HTR-8/SVneo (cell line): ENCODE results near the gene TBRG4.
A peak's percentile ranks its signal among the peaks of the same experiment; 100 is the strongest.
"Not testable (repeated sequence)": the region's sequence is repeated elsewhere in the genome, so short reads cannot be mapped to it uniquely, and the experiment has no call there.

Experiments used
- DNase-seq: peaks from one replicate; pipeline ENCODE4 v3.0.0; 2011; ENCODE audit warnings: low spot score, mixed read lengths; ENCODE audit not compliant: insufficient read length
- FAIRE-seq: peaks from 2 replicates; lab custom pipeline; 2011; peaks lifted over from hg19 to GRCh38; lab: Jason Lieb, UNC

TBRG4 gene

DNA sequence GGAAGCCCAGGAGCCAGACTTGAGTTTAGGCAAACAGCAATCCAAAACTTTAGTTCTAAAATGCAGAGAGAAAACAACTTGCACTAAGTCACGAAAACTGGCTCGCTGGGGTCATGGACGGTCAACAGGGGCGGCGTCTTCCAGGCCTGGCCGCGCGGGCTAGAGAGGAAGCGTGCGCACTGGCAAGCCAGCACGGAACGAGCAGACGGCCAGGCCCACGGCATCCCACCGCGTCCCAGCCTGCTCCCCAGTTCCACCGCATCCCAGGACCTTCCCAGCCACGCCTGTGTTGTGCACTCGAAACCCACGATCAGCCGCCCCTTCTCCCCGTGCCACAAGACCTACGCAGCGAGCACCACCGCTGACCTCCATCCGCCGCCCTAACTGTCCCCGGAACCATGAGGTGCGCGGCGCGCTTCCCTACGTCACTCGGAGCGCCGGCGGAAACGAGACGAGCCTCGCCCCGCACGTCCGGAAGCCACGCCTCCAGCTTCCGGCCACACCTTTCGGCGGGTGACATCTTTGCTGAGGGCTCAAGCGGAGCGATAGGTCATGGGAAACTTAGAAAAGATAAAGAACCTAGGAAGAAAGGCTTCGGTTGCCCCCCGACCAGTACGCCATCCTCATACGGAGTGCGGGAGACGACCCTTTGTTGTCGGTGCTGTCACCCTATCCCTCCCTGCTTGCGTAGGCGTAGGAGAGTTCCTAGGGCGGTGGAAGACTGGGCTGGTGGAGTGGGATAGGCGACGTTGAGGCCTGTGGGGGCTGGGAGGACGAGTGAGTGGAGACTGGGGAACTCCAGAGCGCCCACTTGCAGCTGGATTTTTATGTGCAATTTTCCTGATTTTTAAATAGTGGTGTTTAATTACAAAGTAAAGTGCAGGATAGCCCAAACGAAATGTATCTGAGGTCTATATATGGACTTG lies at the start of gene TBRG4:
TBRG4 (minus strand) TSS at position 400 of the 926 bp plus-strand sequence. CDS start 2,460 bp downstream, outside the sequence.
- peak; percentile 95 for FAIRE-seq
- DNase-seq, result peak; percentile 95

DNA sequence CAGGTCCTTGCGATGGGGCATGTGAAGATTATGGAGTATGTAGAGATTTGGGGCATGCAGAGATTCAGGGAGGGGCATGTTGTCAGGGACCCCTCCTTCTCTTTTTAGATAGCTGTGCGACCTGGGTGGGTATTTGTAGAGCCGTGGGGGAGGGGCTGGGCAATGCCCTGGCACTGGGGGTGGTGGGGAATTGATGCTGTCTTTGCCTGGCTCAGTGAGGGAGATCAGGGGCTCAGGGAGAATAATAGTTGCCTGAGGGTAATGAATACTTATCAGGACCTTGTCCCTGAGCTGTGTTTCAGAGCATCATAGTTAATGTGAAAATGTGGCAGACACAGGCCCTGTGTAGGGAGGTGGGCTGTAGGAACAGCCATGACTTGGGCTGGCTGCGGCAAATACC lies 49.6 kb upstream of the TBRG4 start:
- FAIRE-seq (no peak), DNase-seq (no peak)

DNA sequence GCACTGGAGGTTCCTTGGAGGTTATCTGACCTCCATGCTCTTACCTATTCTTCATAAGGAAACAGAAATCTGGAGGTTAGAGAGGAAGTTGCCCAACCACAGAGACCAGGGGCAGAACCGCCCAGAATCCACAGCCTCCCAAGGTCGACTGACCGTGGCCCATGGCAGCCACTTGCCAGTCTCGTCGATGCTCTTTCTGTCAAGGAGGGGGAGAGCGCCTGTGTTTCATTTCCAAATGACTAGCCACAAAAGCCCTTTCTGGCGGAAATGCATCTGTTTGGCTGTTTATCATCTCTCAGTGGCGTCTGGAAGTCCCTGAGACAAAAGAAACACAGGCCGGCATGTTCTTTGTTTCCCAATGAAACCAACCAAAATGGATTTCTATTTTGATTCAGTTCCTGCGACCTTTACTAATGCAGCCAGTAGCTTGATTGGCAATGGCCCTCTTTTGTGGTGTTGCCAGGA lies 49.0 kb upstream of the TBRG4 start:
- FAIRE-seq (no peak), DNase-seq (no peak)

DNA sequence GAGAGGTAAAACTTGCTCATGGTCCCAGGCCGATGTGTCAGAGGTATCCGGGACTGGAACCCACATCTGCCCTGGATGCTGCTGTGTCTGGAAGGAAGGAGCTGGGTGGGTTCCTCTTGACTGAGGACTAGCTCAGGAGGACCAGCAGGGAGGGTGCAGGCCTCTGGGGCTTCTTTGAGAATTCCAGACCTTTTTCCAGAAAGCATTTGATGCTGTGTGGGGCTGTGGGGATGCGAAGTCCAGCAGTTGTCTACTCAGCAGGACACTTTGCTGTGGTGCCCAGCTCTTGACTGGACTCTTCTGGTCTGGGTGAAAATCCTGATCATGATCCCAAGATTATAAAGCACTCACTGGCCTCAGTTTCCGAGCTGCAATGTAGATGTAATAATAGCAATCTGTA lies 47.8 kb upstream of the TBRG4 start:
- no peak for FAIRE-seq

DNA sequence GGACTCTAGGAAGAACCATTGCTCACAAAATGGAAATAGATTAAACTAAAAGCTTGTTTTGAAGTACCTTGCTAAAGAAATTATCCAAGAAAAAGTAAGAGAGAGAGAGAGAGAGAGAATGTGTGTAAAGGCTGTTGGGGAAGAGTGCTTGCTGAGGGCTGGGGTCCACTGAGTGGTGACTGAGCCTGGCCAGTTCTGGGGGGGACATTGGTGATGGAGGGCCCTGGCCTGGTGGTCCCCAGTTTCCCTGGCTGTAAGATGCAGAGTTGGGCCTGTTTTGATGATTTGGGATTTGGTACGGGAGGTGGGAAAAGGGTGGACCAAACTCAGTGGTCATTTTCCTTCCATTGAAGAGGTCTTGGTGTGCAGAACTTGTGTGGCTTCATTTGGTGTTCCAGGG lies 47.0 kb upstream of the TBRG4 start:
- no peak for DNase-seq
- no peak for FAIRE-seq

More for the DNA sequence above, 47.8 kb upstream of the TBRG4 start:
- no peak for DNase-seq

DNA sequence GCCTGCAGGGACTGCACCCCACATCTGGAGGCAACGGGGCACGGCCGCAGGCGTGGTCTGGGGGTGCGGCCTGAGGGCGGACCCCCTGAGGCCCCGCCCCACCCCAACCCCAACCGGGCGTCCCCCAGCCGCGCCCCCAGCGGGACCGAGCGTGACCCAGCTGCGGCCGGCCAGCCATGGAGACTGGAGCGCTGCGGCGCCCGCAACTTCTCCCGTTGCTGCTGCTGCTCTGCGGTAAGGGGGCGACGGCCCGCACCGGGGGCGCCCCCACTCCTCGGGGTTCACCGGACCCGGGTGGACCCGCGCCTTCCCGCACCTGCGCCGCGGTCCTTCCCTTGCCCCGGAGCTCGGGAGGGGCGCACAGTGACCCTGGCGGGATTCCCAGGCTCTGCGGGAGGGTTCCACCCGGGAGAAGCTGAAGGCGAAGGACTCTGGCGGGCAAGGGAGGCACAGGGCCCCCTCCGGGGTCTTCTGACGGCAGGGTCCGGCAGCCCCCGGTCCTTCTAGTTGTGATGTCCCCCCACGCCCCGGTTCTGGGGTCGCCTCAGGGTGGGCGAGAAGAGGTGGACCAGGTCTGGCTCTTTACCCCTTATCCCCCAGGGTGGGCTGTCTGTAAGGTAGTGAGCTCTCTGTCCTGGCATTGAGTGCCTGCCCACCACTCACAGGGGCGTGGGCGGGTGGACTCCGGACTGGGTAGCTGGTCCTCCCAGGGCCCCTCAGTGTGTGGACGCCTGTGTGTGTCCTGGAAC lies 46.3 kb upstream of the TBRG4 start, which contains the start of gene RAMP3:
RAMP3 (plus strand) TSS at position 139 of the 749 bp plus-strand sequence; CDS start at position 177, 38 bp downstream.
- no peak for FAIRE-seq
- DNase-seq, result no peak

DNA sequence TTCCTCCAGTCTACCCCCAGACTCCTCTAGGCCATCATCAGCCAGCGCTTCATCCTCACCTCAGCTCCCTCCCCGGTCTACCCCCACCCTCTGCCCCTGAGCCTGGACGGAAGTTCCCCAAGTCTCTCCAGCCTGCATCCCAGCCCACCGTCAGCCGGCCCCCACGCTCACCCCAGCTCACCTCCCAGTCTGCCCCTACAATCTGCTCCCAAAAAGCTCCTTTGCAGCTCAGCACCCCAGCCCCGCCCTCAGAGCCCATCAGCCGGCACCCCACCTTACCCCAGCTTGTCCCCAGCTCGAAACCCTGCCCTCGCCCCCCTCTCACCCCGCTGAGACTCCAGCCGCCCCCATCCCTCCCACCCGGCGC lies 45.8 kb upstream of the TBRG4 start:
- DNase-seq, result no peak
- no peak for FAIRE-seq

DNA sequence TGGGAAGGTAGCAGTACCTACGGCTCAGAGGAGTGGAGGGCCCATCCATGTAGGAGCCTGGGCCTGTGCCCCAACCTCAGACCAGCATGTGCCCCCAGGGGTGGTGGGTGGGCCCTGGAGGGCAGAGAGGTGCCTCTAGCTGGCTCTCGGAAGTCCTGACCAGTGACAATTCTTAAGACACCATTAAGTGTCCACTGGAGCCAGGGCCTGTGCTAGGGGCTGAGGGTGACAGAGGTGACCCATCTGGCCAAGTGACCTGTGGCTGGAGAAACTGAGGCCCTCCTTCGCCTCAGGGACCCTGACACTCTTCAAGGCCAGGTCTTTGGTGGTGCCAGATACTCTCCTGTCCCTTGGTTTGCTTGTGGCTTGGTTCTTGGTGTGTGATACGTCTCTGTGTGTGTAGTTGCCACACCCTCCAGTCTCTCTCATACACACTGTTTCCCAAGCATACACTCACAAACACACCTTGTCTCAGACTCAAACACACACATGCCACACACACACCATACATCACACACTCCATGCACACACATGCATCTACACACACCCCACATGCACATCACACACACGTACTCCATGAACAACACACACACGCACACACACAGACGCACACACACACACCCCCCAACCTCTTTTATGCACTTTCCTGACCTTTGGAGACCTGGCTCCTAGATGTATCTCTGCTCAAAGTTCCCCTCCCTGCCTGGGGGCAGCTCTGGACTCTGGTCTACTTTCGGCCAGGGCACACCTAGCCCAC lies 45.2 kb upstream of the TBRG4 start:
- peak; percentile 80 for FAIRE-seq

DNA sequence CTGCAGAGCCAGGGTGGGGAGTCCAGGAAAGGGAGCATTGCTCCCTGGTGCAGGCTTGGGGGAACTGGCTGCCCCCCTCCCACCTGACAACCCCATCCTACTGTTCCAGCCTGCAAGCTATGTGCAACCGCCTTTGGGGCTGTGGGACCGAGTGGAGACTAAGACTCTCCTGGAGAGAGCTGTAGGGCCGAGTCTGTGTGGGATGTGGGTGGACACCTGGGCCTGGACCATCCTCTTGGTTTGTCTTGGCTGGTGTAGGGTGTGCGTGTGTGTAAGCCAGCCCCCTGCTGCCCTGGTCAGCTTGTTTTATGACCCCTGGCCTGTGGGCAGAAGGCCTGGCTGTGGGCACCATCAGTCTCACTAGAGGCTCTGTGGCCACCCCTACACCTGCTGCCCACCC lies 44.4 kb upstream of the TBRG4 start:
- FAIRE-seq, result no peak
- no peak for DNase-seq

More for the DNA sequence above, 45.2 kb upstream of the TBRG4 start:
- no peak for DNase-seq

DNA sequence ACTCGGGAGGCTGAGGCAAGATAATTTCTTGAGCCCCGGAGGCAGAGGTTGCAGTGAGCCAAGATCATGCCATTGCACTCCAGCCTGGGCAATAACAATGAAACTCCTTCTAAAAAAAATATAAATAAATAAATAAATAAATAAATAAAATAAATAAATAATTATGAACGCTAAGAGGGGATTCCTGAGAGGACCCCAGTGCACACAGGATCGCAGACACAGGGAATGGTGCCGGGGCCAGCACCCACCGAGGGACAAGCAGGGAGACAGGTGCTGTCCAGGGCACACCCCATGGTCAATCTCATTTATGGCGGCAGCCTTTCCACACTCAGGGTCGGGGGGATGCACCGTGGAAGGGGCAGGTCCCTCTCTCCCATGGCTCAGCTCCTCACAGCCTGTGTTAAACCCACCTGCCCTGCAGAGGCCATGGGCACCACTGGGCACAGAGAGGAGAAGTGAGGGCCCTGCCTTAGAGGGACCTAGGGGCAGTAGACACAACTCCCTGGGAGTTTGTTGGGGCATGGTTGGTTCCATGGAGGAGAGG lies 43.9 kb upstream of the TBRG4 start:
- DNase-seq, result no peak
- FAIRE-seq, result no peak

DNA sequence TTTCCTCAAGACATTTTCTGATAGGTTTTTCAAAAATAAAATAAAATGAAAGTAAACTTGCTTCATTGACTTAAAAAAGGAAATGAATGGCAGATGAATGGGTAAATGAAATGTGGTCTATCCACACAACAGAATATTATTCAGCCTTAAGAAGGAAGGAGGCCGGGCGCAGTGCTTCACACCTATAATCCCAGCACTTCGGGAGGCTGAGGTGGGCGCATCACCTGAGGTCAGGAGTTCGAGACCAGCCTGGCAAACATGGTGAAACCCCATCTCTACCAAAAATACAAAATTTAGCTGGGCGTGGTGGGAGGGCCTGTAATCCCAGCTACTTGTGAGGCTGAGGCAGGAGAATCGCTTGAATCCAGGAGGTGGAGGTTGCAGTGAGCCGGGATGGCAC lies 42.4 kb upstream of the TBRG4 start:
- DNase-seq, FAIRE-seq: not testable (repeated sequence)

DNA sequence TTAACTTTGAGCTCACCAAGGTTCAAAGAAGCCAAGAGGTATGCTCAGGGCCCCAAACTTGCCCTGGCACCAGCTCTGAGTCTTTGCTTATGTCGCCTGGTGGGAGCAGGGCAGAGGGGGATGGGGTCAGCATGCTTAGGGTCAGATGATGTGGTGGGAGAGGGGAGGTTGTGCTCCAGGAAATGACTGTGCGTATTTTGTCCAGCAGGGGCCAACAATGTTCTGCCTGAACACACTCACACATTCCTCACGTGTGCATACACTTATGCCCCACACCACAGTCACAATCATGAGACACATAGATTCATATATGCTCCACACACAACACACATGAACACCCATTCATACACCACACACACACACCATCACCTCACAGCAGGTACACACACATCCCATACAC lies 41.7 kb upstream of the TBRG4 start:
- peak; percentile 83 for FAIRE-seq
- DNase-seq, result no peak

DNA sequence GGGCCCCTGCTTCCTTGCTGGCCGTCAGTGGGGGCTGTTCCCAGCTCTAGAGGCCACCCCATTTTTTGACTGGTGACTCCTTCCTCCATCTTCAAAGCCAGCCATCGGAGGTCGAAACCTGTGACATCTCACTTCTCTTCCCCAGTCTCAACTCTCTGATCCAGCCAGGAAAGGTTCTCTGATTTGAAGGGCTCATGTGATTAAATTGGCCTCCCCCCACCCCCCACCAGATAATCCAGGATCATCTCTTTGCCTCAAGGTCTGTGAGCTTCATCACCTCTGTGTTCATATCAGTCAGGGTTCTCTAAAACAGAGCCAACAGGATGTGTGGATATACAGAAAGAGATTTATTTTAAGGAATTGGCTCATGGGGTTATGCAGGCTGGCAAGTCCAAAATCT lies 40.5 kb upstream of the TBRG4 start:
- FAIRE-seq, result no peak

DNA sequence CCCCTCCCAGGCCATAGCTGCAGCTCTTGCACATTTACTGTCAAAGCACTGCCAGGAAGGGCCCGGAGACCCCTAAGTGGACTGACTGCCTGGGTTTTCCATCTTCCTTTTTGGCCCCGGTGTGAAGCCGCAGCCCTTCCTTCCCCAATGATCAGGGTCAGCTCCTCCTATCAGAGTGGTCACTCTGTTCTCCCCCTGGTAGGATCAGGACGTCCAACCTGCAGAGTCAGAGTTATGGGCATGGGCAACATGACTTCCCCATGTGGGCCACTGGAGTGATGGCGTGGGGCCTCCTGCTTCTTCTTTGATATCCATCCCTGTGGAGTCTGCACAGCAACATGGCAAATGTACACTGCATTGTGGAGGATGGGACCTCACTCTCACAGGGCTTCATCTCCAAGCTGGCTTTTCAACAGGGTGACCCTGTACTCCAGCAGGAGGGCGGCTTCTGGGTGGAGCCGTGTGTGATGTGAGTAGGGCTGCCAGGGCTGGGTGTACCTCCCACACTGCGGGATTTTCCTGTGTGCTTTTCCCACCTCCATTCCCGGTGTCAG lies 39.7 kb upstream of the TBRG4 start:
- DNase-seq (no peak), FAIRE-seq (no peak)

More for the DNA sequence above, 40.5 kb upstream of the TBRG4 start:
- DNase-seq, result no peak

DNA sequence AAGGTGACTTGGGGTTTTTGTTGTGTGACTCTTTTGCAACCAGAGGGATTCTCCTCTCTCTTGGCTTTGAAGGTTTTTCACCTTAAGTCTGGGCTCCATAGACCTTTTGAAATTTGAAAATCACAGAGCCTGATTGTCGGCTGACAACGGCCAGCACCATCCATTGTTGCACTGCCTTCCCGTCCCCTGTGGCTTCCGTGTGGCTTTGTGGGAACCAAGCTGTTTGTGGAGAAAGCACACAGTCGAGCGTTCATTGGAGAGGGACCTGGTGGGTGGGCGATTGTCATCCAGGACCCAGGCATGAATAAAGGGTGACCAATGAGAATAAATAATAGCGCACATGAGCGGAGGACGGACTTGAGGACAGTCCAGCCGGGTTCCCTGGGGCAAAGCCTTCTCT lies 38.7 kb upstream of the TBRG4 start:
- FAIRE-seq, result no peak
- DNase-seq, result no peak

DNA sequence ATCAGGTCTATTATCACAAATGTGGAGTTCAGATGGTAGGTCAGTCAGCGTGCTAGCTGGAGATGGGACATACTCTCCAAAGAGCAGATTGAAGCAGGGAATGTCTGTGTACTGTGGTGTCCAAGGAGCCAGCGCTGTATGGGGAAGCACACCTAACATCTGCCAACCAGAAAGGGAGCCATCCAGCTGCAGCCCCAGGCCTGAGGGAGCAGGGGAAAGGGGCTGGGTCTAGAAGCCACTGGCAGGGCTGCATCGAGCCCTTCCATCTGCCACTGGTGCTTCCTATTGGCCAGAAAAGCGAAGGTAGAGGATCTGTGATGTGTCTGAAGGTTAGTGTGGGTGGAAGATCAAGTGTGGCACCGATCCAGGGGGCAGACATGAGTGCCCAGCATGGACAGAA lies 38.1 kb upstream of the TBRG4 start:
- DNase-seq (no peak), FAIRE-seq (no peak)

DNA sequence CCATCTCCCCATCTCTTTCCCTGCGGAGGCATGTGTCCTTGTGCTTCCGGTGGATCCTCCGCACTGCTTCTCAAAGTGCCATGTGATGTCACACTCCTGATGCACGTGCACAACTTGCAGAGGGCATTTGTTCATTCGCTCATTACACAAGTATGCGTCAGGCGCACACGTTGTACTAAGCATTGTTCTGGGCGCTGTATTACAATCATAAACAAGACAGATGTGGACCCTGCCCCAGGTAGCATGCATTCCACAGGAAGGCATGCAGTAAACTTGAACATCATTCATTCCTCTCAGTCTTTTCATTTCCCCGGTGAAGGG lies 37.1 kb upstream of the TBRG4 start:
- no peak for DNase-seq
- no peak for FAIRE-seq

DNA sequence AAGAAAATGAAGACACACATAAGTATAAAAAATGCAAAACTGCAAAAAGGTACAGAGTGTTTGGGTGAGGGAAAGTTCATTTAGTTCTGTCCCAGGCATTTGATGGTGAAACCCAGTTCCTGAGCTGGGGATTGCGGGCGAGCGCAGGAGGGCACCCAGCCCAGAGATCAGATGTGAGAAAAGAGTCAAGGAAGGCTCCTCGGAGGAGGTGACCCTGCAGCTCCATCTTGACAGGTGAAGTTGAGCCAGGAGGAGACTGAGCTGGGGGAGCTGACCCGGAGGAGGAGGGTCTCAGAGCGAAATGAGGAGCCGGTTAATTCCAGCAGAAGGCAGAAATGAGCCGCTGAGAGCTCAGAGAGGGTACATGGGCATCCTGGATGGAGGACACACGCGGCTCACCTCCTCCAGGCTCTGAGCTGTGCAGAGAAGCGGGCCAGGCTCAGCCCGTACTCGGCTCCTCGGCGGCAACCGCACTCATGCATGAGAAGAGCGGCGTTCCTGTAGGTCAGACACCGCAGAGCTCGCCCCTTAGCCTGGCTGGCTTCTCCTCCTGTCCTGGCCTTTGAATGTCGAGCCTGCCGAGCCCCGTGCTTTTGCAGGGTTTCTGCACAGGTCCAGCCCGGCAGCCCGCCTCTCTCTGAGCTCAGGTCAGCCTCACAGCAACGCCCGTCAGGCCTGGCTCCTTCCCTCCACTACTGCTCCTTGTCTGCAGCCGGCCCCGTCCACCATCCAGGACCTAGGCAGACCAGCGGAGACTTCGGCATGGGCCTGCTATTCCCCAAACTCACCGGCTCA lies 36.6 kb upstream of the TBRG4 start:
- FAIRE-seq (no peak), DNase-seq (no peak)
